Ovary (tissue), 9 donors: Measurements from ENCODE around the gene TMOD3. TPM values are rescaled to one million over a fixed set of nuclear protein-coding genes. Genes with fewer than 3 reads are reported as not detected.

Source experiments
- DNase-seq, 5 donors: peaks; one replicate each; pipeline ENCODE4 v3.0.0-alpha.2; 2019 to 2020
- H3K27ac ChIP-seq, 2 donors: fragments of 200-600 bp; one replicate each; pipeline versions ENCODE4 v1.5.1 to v1.8.0; 2019 to 2022
- H3K27me3 ChIP-seq: fragments of 200-600 bp; one replicate; pipeline ENCODE4 v1.8.0; 2022
- H3K36me3 ChIP-seq: fragments of 200-600 bp; sonication (generic); one replicate; pipeline ENCODE4 v1.5.1; 2019
- H3K4me1 ChIP-seq: one replicate; pipeline ENCODE4 v1.8.1; 2013; ENCODE audit warnings: mild to moderate bottlenecking, moderate library complexity; ENCODE audit not compliant: insufficient read depth
- H3K4me3 ChIP-seq: fragments of 200-600 bp; sonication (generic); one replicate; pipeline ENCODE4 v1.5.1; 2017
- H3K9me3 ChIP-seq, 2 donors: fragments of 200-600 bp in 1 of 2; sonication (generic) in 1 of 2; one replicate each; pipeline versions ENCODE4 v1.5.1 to v1.8.1; 2013 to 2019; ENCODE audit warnings: mild to moderate bottlenecking in 1 of 2, moderate library complexity in 1 of 2
- CTCF ChIP-seq, 3 donors: fragments of 450-650 bp in 2 of 3; fragments of 200-600 bp in 1 of 3; IDR thresholded peaks; one replicate each; pipeline versions ENCODE4 v1.5.1 to v1.8.0; 2016 to 2022; ENCODE audit warnings: antibody characterized with exemption in 3 of 3, mild to moderate bottlenecking in 1 of 3
- EP300 ChIP-seq: sonication (generic); formaldehyde crosslinking; IDR thresholded peaks from one replicate; pipeline ENCODE4 v1.6.1; 2017; ENCODE audit warnings: antibody characterized with exemption
- POLR2A ChIP-seq: fragments of 450-650 bp; IDR thresholded peaks from one replicate; pipeline ENCODE4 v1.6.1; 2017; ENCODE audit warnings: antibody characterized with exemption, mild to moderate bottlenecking, moderate library complexity
- WGBS, 3 donors: extraction: QIAGEN DNeasy Blood & Tissue Kit in 1 of 3; methylation state at CpG; one replicate each; pipeline versions ENCODE4 v1.1.5 to v1.1.7; 2013 to 2017; 5-methylcytosine and 5-hydroxymethylcytosine counted together
- intact Hi-C, 4 donors: fragments of 100-400 bp; cut with DNase I; formaldehyde crosslinking; loops; one replicate each; pipeline versions ENCODE4 v1.11.0 to v1.15.1; 2022 to 2023
- polyA plus RNA-seq, 2 donors: library from polyadenylated mRNA; stranded (reverse); fragments of 200-250 nt in 1 of 2; fragments of 350-450 nt in 1 of 2; fragmentation: Illumina TruSeq in 1 of 2; extraction: RNeasy Lipid Tissue Mini Kit (QIAGEN cat#74804) in 1 of 2; gene quantifications; one replicate each; pipeline ENCODE4 v1.2.3, GENCODE V29; 2013 to 2014
- total RNA-seq, 7 donors: library from RNA; depleted of rRNA in 2 of 7; stranded (reverse); fragments of >200 nt in 2 of 7; fragmentation: NEBNext Ultra II Directional in 3 of 7; extraction: Animal tissue kit (Norgen Biotek cat#: 25700) in 3 of 7; gene quantifications; one replicate each; pipeline versions ENCODE4 v1.1.0 to v1.2.4, GENCODE V29; 2016 to 2023
- donor health status: DM: no; HTN: no; CAD: no; lungs with moderate emphysema.
- donor health status: DM: no; HTN: no; CAD: no.
- donor health status: Bipolar disorder and iron deficiency.
- donor health status: DM: yes; HTN: yes; CAD: no.
- donor health status: DM: no; HTN: no; CAD: no.
- donor health status: DM: yes; HTN: yes; CAD: no.

Gene TMOD3
- total and polyA plus RNA-seq, 9 donors = 9.4 to 35.5 (median 24.1) TPM

- Histone ChIP-seq H3K27me3 (no peaks in the 10 kb centered on the region), H3K4me3 (no peak overlapping the region), H3K36me3 (no peaks in the 10 kb centered on the region), H3K9me3 (no peaks in the 10 kb centered on the region), H3K27ac (no peak overlapping the region), H3K4me1 (no peaks in the 10 kb centered on the region)
- WGBS, 3 donors = 90 to 97% (median 92%) methylated on average over 3 of the region's 3 CpGs
- TF ChIP-seq EP300 (no peak), CTCF (IDR thresholded peaks at IDR 0.05) (no peak), POLR2A (no peak)
- DNase-seq = no peak
- intact Hi-C loops = no loop called here
These were observed 14.8 kb upstream of the TMOD3 start for GRCh38 chr15:51814606-51815005.

- Histone ChIP-seq H3K9me3 (no peaks in the 10 kb centered on the region), H3K36me3 (no peaks in the 10 kb centered on the region), H3K4me3 (no peak overlapping the region), H3K27me3 (no peaks in the 10 kb centered on the region), H3K27ac (no peak overlapping the region), H3K4me1 (no peaks in the 10 kb centered on the region)
- intact Hi-C loops = no loop called here
- DNase-seq = no peak
- TF ChIP-seq EP300 = no peak
- TF ChIP-seq CTCF (IDR thresholded peaks at IDR 0.05) = no peak
- TF ChIP-seq POLR2A = no peak
These were observed 12.8 kb upstream of the TMOD3 start for GRCh38 chr15:51816611-51817010.

- no peaks in the 10 kb centered on the region for H3K9me3 ChIP-seq
- H3K27me3 ChIP-seq = no peaks in the 10 kb centered on the region
- TF ChIP-seq CTCF (IDR thresholded peaks at IDR 0.05) = no peak
- TF ChIP-seq POLR2A = no peak
- no peak for TF ChIP-seq EP300
- DNase-seq = no peak
- no peaks in the 10 kb centered on the region for H3K4me1 ChIP-seq
- no peak overlapping the region for H3K27ac ChIP-seq
- 58 to 71% (median 62%) methylated on average over 3 of the region's 3 CpGs for WGBS, 3 donors
- intact Hi-C loops = no loop called here
- no peaks in the 10 kb centered on the region for H3K36me3 ChIP-seq
- no peak overlapping the region for H3K4me3 ChIP-seq
These were observed 11.3 kb upstream of the TMOD3 start for GRCh38 chr15:51818150-51818549.

GRCh38 chr15:51825698-51826097 is 3.8 kb upstream of the TMOD3 start:
- H3K27ac ChIP-seq = no peak overlapping the region

More at GRCh38 chr15:51825698-51826097, 3.8 kb upstream of the TMOD3 start:
- intact Hi-C loops = no loop called here
- no peak overlapping the region for H3K4me3 ChIP-seq
- WGBS, 3 donors = 65 to 74% (median 67%) methylated on average over 3 of the region's 3 CpGs
- no peak for DNase-seq
- TF ChIP-seq EP300 = no peak
- TF ChIP-seq CTCF (IDR thresholded peaks at IDR 0.05) = no peak
- no peak for TF ChIP-seq POLR2A
- no peaks in the 10 kb centered on the region for H3K9me3 ChIP-seq
- H3K4me1 ChIP-seq = no peaks in the 10 kb centered on the region
- no peaks in the 10 kb centered on the region for H3K27me3 ChIP-seq
- H3K36me3 ChIP-seq = no peaks in the 10 kb centered on the region
